LNCaP clone FGC (cell line): ENCODE results near the gene HAX1.
A peak's percentile ranks its signal among the peaks of the same experiment; 100 is the strongest.
"Not testable (repeated sequence)": the region's sequence is repeated elsewhere in the genome, so short reads cannot be mapped to it uniquely, and the experiment has no call there.

Experiments
- DNase-seq: peaks from one replicate; pipeline ENCODE4 v3.0.0-alpha.2; 2011; ENCODE audit warnings: low read depth
- H3K4me3 ChIP-seq: 2 replicates; pipeline ENCODE4 v1.5.1; 2011; ENCODE audit warnings: mild to moderate bottlenecking, low read depth, low read length, control low read depth
- TF ChIP-seq, protein P1 (sequence below): IDR thresholded peaks from 2 replicates; pipeline ENCODE4 v1.5.1; 2012; ENCODE audit warnings: mild to moderate bottlenecking; ENCODE audit not compliant: control insufficient read depth, insufficient read depth; ENCODE audit errors: extremely low read depth

The HAX1 gene

DNA sequence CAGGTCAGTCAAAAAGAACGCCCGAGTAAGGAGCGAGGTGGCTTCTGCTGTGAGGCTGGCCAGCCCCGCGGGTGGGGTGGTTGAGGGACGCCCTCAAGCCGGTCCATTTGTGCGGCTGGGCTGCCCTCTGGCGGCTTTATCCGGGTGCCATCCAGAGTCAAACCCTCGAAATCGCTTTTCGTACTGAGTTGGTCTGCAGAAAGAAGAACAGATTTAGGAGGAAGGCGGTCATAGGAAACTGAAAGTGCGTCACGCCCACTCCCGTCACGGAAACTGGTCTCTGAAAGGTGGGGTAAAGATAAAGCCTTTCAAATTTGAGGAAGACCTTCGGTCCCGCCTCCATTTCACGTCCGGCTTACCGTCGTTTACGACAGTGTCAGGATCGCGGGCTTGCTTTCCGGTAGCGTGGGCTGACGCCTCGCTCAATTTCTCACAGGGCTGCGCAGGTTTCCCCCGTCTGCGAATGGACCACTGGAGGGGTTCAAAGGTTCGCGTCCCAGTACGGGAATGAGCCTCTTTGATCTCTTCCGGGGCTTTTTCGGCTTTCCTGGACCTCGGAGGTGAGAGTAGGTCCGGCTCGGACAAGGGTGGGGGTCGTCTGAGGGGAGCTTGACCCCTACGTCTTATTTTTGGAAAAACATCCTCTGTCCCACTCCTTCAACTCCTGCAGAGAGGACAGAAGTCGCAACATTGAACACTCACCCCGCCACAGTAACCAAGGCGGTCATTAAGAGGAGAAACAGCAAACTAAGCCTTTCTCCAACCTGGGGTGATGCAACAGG lies at the start of gene HAX1:
TSS of gene HAX1 (plus strand) at position 413 of the 782 bp plus-strand sequence. CDS start at position 508, 95 bp downstream.
- H3K4me3 ChIP-seq = peak within 1 kb of the TSS; percentile 93
- TF ChIP-seq, protein P1, sequence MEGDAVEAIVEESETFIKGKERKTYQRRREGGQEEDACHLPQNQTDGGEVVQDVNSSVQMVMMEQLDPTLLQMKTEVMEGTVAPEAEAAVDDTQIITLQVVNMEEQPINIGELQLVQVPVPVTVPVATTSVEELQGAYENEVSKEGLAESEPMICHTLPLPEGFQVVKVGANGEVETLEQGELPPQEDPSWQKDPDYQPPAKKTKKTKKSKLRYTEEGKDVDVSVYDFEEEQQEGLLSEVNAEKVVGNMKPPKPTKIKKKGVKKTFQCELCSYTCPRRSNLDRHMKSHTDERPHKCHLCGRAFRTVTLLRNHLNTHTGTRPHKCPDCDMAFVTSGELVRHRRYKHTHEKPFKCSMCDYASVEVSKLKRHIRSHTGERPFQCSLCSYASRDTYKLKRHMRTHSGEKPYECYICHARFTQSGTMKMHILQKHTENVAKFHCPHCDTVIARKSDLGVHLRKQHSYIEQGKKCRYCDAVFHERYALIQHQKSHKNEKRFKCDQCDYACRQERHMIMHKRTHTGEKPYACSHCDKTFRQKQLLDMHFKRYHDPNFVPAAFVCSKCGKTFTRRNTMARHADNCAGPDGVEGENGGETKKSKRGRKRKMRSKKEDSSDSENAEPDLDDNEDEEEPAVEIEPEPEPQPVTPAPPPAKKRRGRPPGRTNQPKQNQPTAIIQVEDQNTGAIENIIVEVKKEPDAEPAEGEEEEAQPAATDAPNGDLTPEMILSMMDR = peak; percentile 55
- DNase-seq = peak; percentile 90

DNA sequence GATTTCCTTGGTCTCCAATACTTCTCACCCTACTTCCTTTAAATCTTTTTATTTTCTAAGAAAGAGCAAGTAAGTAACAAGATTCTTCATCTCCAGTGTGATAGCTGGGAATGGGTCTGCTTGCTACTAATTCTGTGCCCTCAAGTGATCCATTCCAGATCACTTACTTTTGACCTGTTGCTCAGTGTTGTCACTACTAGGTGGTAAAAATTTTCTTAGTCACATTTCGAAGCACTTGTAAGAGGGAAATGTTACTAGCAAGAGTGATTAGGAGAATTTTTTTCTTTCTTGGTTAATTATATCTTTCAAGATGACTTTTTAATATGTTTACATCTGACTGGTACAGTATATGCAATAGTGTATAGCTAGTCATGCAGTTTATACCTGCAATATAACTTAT lies 49.5 kb upstream of the HAX1 start:
- DNase-seq = no peak
- TF ChIP-seq, protein P1 = no peak
- no peak overlapping the region for H3K4me3 ChIP-seq

DNA sequence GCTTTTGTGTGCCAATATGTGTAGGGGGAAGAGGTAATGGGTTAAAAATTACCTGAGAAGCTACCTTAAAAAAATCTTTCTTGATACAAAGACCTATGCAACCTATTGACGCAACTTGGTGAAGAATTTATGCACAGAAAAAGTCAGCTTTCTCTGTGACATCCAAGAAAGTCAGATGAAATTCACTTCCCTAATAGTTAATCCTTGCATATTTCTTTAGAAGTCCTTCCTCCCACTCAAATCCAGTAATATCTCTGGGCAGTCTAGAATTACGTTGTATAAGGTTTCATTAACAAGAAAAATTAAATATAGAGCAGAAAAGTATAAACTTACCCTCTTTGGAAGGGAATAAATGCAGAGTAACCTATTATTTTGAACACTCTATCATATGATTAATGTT lies 48.8 kb upstream of the HAX1 start:
- TF ChIP-seq, protein P1 = no peak
- H3K4me3 ChIP-seq = no peak overlapping the region
- DNase-seq = no peak

DNA sequence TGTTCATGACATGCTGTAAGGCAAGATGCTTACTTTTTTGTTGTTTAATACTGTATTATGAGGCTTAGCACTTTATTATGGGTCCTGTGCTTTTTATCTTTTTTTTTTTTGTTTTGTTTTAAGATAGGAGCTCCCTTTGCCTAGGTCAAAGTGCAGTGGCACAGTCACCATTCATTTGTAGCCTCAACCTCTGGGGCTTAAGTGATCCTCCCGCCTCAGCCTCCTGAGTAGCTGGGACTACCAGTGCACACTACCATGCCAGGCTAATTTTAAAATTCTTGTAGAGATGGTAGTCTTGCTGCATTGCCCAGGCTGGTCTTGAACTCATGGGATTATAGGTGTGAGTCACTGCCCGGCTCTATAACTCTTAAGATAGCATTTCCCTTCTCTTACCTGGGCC lies 47.1 kb upstream of the HAX1 start:
- DNase-seq = no peak
- TF ChIP-seq, protein P1 = no peak
- no peak overlapping the region for H3K4me3 ChIP-seq

DNA sequence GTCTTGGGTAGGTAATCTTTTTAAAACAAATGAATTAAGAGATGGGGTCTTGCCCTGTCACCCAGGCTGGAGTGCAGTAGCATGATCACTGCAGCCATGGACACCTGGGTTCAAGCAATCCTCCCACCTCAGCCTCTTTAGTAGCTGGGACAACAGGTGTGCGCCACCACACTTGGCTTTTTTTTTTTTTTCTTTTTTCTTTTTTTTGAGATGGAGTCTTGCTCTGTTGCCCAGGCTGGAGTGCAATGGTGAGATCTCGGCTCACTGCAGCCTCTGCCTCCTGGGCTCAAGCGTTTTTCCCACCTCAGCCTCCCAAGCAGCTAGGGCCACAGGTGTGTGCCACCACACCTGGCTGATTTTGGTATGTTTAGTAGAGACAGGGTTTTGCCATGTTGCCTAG lies 41.3 kb upstream of the HAX1 start:
- not testable (repeated sequence) for H3K4me3 ChIP-seq, DNase-seq

DNA sequence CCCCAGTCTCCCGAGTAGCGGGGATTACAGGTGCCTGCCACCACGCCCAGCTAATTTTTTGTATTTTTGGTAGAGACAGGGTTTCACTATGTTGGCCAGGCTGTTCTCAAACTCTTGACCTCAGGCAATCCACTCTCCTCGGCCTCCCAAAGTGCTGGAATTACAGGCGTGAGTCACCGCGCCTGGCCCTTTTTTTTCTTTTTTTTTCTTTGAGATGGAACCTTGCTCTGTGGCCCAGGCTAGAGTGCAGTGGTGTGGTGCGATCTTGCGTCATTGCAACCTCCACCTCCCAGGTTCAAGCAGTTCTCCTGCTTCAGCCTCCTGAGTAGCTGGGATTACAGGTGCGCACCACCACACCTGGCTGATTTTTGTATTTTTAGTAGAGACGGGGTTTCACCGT lies 39.3 kb upstream of the HAX1 start:
- H3K4me3 ChIP-seq, DNase-seq: not testable (repeated sequence)

DNA sequence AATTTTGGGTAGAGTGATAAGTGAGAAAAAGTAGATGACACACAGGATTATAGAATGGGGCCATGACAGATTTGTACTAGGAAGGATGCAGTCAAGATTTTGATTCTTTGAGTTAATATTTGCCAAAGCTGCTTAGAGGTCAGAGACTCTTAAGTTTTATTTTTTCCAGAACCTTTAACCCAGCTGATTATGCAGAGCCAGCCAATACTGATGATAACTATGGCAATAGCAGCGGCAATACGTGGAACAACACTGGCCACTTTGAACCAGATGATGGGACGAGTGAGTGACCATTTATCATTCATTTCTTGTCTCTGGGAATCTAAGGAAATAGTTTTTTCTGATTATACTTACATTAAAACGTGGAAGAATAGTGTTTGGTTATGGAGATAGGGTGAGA lies 35.6 kb upstream of the HAX1 start:
- TF ChIP-seq, protein P1 = no peak
- DNase-seq = no peak
- no peak overlapping the region for H3K4me3 ChIP-seq

DNA sequence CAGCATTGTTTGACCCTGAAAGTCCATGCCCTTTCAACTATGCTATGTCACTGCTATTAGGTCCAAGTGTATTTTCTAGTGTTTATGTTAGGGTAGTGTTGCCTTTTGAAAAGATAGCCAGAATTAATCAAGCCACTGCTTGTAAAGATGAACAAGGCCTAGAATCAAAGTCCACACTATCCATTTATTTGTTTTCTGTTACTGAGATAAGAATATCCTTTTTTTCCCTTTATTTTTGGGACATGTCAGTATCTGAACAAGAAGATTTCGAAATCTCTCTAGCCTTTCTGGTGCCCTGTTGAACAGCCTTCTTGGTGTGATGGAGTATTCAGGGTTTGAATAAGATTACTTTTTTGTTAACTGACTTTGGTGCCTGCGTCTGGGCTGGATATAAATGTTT lies 35.0 kb upstream of the HAX1 start:
- TF ChIP-seq, protein P1 = no peak
- H3K4me3 ChIP-seq = no peak overlapping the region
- no peak for DNase-seq
